Epithelial cell of proximal tubule (primary cell): Measurements from ENCODE around the gene MCTP1. TPM values are rescaled to one million over a fixed set of nuclear protein-coding genes. Genes with fewer than 3 reads are reported as not detected.

Source experiments
- DNase-seq: peaks from one replicate; pipeline ENCODE4 v3.0.0-alpha.2; 2011; ENCODE audit warnings: low read depth
- H3K4me3 ChIP-seq: 2 replicates; pipeline ENCODE4 v1.5.1; 2011; ENCODE audit warnings: low read depth, mild to moderate bottlenecking, low read length
- total RNA-seq: library from RNA; depleted of rRNA; stranded (reverse); fragments of >200 nt; gene quantifications from 2 replicates; pipeline ENCODE4 v1.2.3, GENCODE V29; 2015
- TF ChIP-seq, protein P1 (sequence below): conservative IDR thresholded peaks from 2 replicates; pipeline ENCODE4 v1.5.1; 2012; ENCODE audit warnings: low read depth, mild to moderate bottlenecking, low read length

The MCTP1 gene
- total RNA-seq, 1 donor from 2014 or later = 9.7 TPM

DNA sequence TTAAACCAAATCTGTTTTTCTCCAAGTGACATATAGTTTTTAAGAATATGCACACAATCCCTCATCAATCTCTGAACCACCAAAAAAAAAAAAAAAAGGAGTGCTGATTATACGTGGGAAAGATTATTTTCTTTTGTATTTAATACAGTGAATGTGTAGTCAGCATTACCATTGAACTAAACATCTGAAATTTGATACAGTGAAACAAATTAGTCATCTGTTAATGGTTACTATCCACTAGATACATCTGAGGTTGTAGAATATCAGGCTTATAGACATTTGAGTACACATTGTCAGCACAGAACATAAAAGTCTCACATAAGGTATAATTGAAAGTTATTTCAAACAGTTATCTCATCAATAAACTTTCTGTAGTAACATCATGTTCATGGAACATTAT lies 579.5 kb downstream of the MCTP1 start:
- TF ChIP-seq, protein P1, sequence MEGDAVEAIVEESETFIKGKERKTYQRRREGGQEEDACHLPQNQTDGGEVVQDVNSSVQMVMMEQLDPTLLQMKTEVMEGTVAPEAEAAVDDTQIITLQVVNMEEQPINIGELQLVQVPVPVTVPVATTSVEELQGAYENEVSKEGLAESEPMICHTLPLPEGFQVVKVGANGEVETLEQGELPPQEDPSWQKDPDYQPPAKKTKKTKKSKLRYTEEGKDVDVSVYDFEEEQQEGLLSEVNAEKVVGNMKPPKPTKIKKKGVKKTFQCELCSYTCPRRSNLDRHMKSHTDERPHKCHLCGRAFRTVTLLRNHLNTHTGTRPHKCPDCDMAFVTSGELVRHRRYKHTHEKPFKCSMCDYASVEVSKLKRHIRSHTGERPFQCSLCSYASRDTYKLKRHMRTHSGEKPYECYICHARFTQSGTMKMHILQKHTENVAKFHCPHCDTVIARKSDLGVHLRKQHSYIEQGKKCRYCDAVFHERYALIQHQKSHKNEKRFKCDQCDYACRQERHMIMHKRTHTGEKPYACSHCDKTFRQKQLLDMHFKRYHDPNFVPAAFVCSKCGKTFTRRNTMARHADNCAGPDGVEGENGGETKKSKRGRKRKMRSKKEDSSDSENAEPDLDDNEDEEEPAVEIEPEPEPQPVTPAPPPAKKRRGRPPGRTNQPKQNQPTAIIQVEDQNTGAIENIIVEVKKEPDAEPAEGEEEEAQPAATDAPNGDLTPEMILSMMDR = no peak
- H3K4me3 ChIP-seq = no peak overlapping the region
- DNase-seq = no peak

DNA sequence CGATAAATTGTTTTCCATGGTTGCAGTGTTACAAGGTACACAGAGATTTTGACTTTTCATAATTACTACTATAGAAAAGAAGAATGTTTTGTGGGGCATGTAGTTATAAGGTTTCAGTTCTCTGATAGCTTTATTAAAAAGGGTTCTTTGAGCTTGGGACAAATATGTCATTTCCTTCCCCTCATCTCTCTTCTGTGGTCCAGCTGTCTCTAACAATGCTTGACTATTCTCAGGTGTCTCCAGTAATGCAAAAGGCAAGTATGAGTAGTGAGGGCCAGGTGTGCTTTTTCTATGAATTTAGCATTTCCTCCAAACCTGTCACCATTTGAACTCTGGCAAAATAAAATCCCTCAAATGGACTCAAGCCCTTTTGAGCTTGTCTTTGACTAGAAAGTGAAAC lies 582.2 kb downstream of the MCTP1 start:
- no peak for DNase-seq
- TF ChIP-seq, protein P1 = no peak
- no peak overlapping the region for H3K4me3 ChIP-seq

DNA sequence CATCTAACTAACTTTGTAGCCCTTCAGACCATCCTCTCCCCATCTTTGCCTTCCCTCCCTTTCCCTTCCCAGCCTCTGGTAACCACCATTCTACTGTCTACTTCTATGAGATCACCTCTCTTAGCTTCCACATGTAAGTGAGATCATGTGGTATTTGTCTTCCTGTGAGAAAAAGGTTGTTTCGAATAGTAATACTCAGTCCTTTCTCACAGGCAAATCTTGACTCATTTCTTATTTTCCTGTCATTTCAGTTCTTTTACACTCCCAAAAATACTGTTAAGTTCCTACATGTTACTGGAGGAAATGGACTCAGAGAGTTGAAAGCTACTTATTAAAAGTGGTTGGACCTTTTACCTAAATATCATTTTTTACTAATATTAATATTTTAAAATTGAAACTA lies 584.3 kb downstream of the MCTP1 start:
- no peak overlapping the region for H3K4me3 ChIP-seq
- TF ChIP-seq, protein P1 = no peak
- no peak for DNase-seq

DNA sequence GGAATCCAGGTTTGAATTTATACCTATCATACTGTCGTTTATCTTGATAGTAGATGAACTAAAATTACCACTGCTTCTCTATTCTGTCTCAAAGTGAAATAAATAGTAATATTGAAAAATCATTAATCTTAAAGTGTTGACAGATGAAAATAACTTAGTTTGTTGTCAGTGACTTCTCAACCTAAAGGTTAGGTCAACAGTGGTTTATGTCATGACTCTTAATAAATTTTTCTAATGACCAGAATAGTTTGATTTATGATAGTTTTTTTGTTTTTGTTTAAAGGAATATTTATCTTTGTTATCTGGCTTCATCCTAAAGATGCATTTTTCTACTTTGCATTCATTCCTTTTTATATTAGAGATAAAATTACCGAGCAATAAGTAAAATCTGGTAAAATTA lies 585.3 kb downstream of the MCTP1 start:
- TF ChIP-seq, protein P1 = no peak
- DNase-seq = no peak
- H3K4me3 ChIP-seq = no peak overlapping the region

DNA sequence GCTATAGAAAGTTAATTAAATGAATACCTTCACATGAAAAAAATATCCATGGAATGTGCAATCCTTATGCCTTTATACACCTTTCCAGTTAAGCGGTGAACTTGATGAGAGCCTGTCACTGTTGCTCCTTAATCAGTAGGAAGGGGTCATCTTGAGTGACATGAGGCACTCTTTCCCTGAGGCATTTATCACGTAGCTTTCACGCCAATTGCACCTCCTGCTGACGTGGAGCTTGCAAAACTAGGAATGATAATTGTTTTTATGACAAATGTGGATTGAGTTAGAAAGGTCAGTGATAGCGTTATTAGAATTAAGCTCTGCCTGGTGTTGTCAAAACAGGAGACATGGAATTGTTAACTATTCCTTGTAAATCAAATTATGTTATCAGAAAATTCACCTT lies 586.7 kb downstream of the MCTP1 start:
- no peak for DNase-seq
- TF ChIP-seq, protein P1 = no peak
- no peak overlapping the region for H3K4me3 ChIP-seq

DNA sequence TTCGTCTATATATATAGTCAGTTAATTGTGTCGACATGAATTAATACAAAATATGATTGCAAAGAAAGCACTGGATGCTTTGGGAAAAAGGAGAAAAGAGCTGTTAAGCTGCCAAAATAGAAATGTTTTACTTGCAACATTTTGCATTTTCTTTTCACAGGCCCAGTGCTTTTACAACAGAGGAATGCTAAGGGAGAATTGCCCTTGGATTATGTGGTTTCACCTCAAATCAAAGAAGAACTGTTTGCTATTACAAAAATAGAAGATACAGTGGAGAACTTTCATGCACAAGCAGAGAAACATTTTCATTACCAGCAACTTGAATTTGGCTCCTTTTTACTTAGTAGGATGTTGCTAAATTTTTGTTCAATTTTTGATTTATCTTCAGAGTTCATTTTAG lies 590.2 kb downstream of the MCTP1 start:
- TF ChIP-seq, protein P1 = no peak
- no peak overlapping the region for H3K4me3 ChIP-seq
- no peak for DNase-seq

DNA sequence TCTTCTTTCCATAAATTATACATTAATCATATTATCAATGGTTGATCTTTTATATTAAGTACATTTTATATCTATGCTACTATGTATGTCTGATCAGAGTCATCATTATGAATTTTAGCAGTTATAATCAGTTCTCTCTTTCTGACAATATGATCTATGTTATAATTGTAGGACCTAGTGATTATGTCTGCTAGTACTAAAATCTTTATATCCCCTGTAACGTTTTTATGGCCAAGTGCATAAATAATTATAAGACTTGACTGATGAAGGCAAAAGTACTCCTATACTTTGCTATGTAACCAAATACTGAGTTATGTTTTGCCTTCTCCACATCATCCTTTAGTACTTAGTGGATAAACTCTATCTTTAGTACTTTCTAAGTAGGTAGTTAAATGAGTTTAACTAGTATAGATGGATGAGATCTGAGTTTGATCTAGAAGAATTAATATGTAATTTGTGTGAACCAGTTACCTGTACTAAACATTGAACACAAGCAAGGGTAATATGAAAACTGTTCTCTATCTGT lies 591.0 kb downstream of the MCTP1 start:
- no peak for DNase-seq
- no peak overlapping the region for H3K4me3 ChIP-seq
- TF ChIP-seq, protein P1 = no peak
